H1 (cell line): Measurements from ENCODE around the gene DRD2. TPM values are rescaled to one million over a fixed set of nuclear protein-coding genes. Genes with fewer than 3 reads are reported as not detected.

Source experiments
- CTCF ChIA-PET: fragments of 300-600 bp; sonication (Branson Sonifier 250); formaldehyde crosslinking; loops from one replicate; lab custom pipeline; 2021; ENCODE audit not compliant: partially characterized antibody; lab: Charles Lee
- POLR2A ChIA-PET: fragments of 300-600 bp; sonication (Branson Sonifier 250); formaldehyde crosslinking; loops from one replicate; lab custom pipeline; 2021; ENCODE audit warnings: inconsistent platforms; ENCODE audit not compliant: partially characterized antibody; lab: Charles Lee
- DNase-seq, 2 experiments: peaks; one replicate each; pipeline versions ENCODE4 v3.0.0 to v3.0.0-alpha.2; 2010 to 2022; ENCODE audit warnings: low spot score in 2 of 2, low read depth in 1 of 2, mixed read lengths in 1 of 2
- FAIRE-seq: peaks from 2 replicates; lab custom pipeline; 2011; peaks lifted over from hg19 to GRCh38; lab: Jason Lieb, UNC
- H2AFZ ChIP-seq: 2 replicates; pipeline ENCODE4 v1.8.1; 2012; ENCODE audit warnings: low read length, inconsistent platforms
- H2AK5ac ChIP-seq: 2 replicates; pipeline ENCODE4 v1.6.1; 2013; ENCODE audit warnings: low read depth, low read length
- H2BK120ac ChIP-seq: replicated peaks from 2 replicates; pipeline ENCODE3; 2013; ENCODE audit warnings: low read depth, low read length, inconsistent platforms
- H2BK12ac ChIP-seq: 2 replicates; pipeline ENCODE4 v1.6.1; 2013; ENCODE audit warnings: low read depth, low read length
- H2BK15ac ChIP-seq: 2 replicates; pipeline ENCODE4 v1.6.1; 2013; ENCODE audit warnings: low read length
- H2BK20ac ChIP-seq: 2 replicates; pipeline ENCODE4 v1.6.1; 2013; ENCODE audit warnings: low read length
- H2BK5ac ChIP-seq: 2 replicates; pipeline ENCODE4 v1.6.1; 2013; ENCODE audit warnings: low read depth, low read length
- H3K14ac ChIP-seq: 2 replicates; pipeline ENCODE4 v1.6.1; 2013; ENCODE audit warnings: inconsistent platforms; ENCODE audit not compliant: insufficient read length
- H3K18ac ChIP-seq: 2 replicates; pipeline ENCODE4 v1.6.1; 2013; ENCODE audit warnings: low read length; ENCODE audit errors: extremely low read depth
- H3K23ac ChIP-seq: 2 replicates; pipeline ENCODE4 v1.6.1; 2013; ENCODE audit warnings: inconsistent platforms; ENCODE audit not compliant: insufficient read length
- H3K23me2 ChIP-seq: 2 replicates; pipeline ENCODE4 v1.6.1; 2013; ENCODE audit warnings: low read depth, low read length
- H3K27ac ChIP-seq: 2 replicates; pipeline ENCODE4 v1.6.1; 2011; ENCODE audit warnings: low read depth, low read length, inconsistent platforms
- H3K27me3 ChIP-seq, 4 experiments: replicated peaks in 1 of 4; 1 replicate in 1 of 4; 2 replicates in 3 of 4; pipeline versions ENCODE4 v1.6.1 to v1.8.1; 2011 to 2013; ENCODE audit warnings: low read length in 3 of 4, mild to moderate bottlenecking in 3 of 4, inconsistent platforms in 2 of 4, mixed read lengths in 2 of 4, moderate library complexity in 1 of 4; ENCODE audit not compliant: control insufficient read depth in 3 of 4, insufficient read depth in 3 of 4; ENCODE audit errors: extremely low read depth in 1 of 4
- H3K36me3 ChIP-seq, 4 experiments: 2 replicates each; pipeline versions ENCODE4 v1.6.1 to v1.8.1; 2011 to 2013; ENCODE audit warnings: mild to moderate bottlenecking in 4 of 4, low read length in 3 of 4, moderate library complexity in 2 of 4, control low read depth in 1 of 4, inconsistent platforms in 1 of 4; ENCODE audit not compliant: insufficient read depth in 4 of 4, control insufficient read depth in 2 of 4
- H3K4ac ChIP-seq: replicated peaks from 2 replicates; pipeline ENCODE3; 2013; ENCODE audit warnings: low read length, low read depth, mixed read lengths, inconsistent platforms; ENCODE audit not compliant: insufficient read length
- H3K4me1 ChIP-seq, 4 experiments: replicated peaks in 1 of 4; 1 replicate in 1 of 4; 2 replicates in 3 of 4; pipeline versions ENCODE4 v1.6.1 to v1.8.1; 2011 to 2013; ENCODE audit warnings: low read length in 3 of 4, inconsistent platforms in 2 of 4, mixed read lengths in 1 of 4; ENCODE audit not compliant: insufficient read depth in 4 of 4, control insufficient read depth in 3 of 4
- H3K4me2 ChIP-seq, 2 experiments: 2 replicates each; pipeline versions ENCODE4 v1.6.1 to v1.8.1; 2011 to 2013; ENCODE audit warnings: low read depth in 2 of 2, low read length in 2 of 2, control low read depth in 1 of 2, inconsistent platforms in 1 of 2, mild to moderate bottlenecking in 1 of 2; ENCODE audit not compliant: insufficient read depth in 1 of 2
- H3K4me3 ChIP-seq, 4 experiments: fragments of 200-600, 300-600 bp in 1 of 4; sonication (generic), shearing (Covaris generic), sonication (Bioruptor Twin) in 1 of 4; 2 replicates each; pipeline versions ENCODE4 v1.5.1 to v1.8.1; 2011 to 2016; ENCODE audit warnings: low read length in 4 of 4, low read depth in 3 of 4, control low read depth in 2 of 4, inconsistent platforms in 2 of 4, mild to moderate bottlenecking in 2 of 4, mixed read lengths in 1 of 4, moderate library complexity in 1 of 4; ENCODE audit not compliant: insufficient read depth in 2 of 4; ENCODE audit errors: extremely low read depth in 1 of 4
- H3K56ac ChIP-seq: replicated peaks from 2 replicates; pipeline ENCODE3; 2013; ENCODE audit warnings: low read depth, mild to moderate bottlenecking, mixed read lengths, low read length, inconsistent platforms; ENCODE audit not compliant: insufficient read length
- H3K79me1 ChIP-seq: 2 replicates; pipeline ENCODE4 v1.6.1; 2013; ENCODE audit warnings: low read depth, low read length, control low read depth
- H3K79me2 ChIP-seq, 2 experiments: 2 replicates each; pipeline versions ENCODE4 v1.6.1 to v1.8.1; 2012 to 2013; ENCODE audit warnings: low read length in 2 of 2, mild to moderate bottlenecking in 2 of 2, inconsistent platforms in 1 of 2; ENCODE audit not compliant: insufficient read depth in 2 of 2, control insufficient read depth in 1 of 2
- H3K9ac ChIP-seq, 4 experiments: replicated peaks in 1 of 4; 1 replicate in 1 of 4; 2 replicates in 3 of 4; pipeline versions ENCODE4 v1.6.1 to v1.8.1; 2011 to 2013; ENCODE audit warnings: low read depth in 3 of 4, low read length in 3 of 4, control low read depth in 2 of 4, mild to moderate bottlenecking in 2 of 4, moderate library complexity in 2 of 4, inconsistent platforms in 1 of 4; ENCODE audit errors: extremely low read depth in 1 of 4
- H3K9me3 ChIP-seq, 2 experiments: 2 replicates each; pipeline versions ENCODE4 v1.6.1 to v1.8.1; 2012 to 2013; ENCODE audit warnings: mild to moderate bottlenecking in 2 of 2, moderate library complexity in 2 of 2, control low read depth in 1 of 2, inconsistent platforms in 1 of 2, low read depth in 1 of 2, low read length in 1 of 2, mixed read lengths in 1 of 2; ENCODE audit not compliant: insufficient read depth in 2 of 2
- H4K20me1 ChIP-seq, 2 experiments: replicated peaks in 1 of 2; 2 replicates each; pipeline versions ENCODE3 to v1.8.1; 2011 to 2013; ENCODE audit warnings: inconsistent platforms in 2 of 2, low read length in 2 of 2, mild to moderate bottlenecking in 1 of 2; ENCODE audit not compliant: insufficient read depth in 2 of 2, control insufficient read depth in 1 of 2
- H4K5ac ChIP-seq: 2 replicates; pipeline ENCODE4 v1.6.1; 2013; ENCODE audit warnings: low read length, low read depth, mixed read lengths, inconsistent platforms; ENCODE audit not compliant: insufficient read length
- H4K8ac ChIP-seq: 2 replicates; pipeline ENCODE4 v1.8.0; 2013; ENCODE audit warnings: mild to moderate bottlenecking, moderate library complexity, low read length, inconsistent platforms; ENCODE audit not compliant: insufficient read depth; ENCODE audit errors: extremely low read depth
- H4K91ac ChIP-seq: replicated peaks from 2 replicates; pipeline ENCODE3; 2013; ENCODE audit warnings: low read length, mixed read lengths, inconsistent platforms; ENCODE audit not compliant: insufficient read length
- ASH2L ChIP-seq: fragments of 200-600, 300-600 bp; sonication (generic); IDR thresholded peaks from one replicate; pipeline ENCODE4 v1.7.1; 2017; ENCODE audit warnings: low read length
- CEBPB ChIP-seq: IDR thresholded peaks from 2 replicates; pipeline ENCODE4 v1.6.1; 2012; ENCODE audit warnings: low read depth, low read length
- CREB1 ChIP-seq: IDR thresholded peaks from 2 replicates; pipeline ENCODE4 v1.6.1; 2012; ENCODE audit warnings: inconsistent platforms
- CTBP2 ChIP-seq: IDR thresholded peaks from 2 replicates; pipeline ENCODE4 v1.7.0; 2011; ENCODE audit warnings: borderline replicate concordance, mild to moderate bottlenecking, moderate library complexity, mixed read lengths, low read length; ENCODE audit not compliant: insufficient read depth, insufficient read length
- MAFK ChIP-seq: IDR thresholded peaks from 2 replicates; pipeline ENCODE4 v1.6.1; 2012; ENCODE audit warnings: low read depth, mild to moderate bottlenecking, improper control_type of control experiment, low read length
- NRF1 ChIP-seq: IDR thresholded peaks from 2 replicates; pipeline ENCODE4 v1.6.1; 2011; ENCODE audit warnings: mild to moderate bottlenecking, low read depth, low read length, improper control_type of control experiment
- SP4 ChIP-seq: IDR thresholded peaks from 2 replicates; pipeline ENCODE4 v1.6.1; 2012; ENCODE audit warnings: low read length, inconsistent platforms
- TAF1 ChIP-seq: IDR thresholded peaks from 2 replicates; pipeline ENCODE4 v1.6.1; 2011; ENCODE audit warnings: mild to moderate bottlenecking, low read depth, low read length
- WGBS, 2 experiments: shearing (Covaris generic) in 1 of 2; methylation state at CpG; one replicate each; pipeline versions ENCODE4 v1.1.6 to v1.1.7; 2013 to 2015; ENCODE audit warnings: low lambda C conversion rate in 2 of 2, mixed read lengths in 2 of 2, inconsistent platforms in 1 of 2, low coverage in 1 of 2, missing lambda C conversion rate in 1 of 2; ENCODE audit not compliant: insufficient replicate concordance in 2 of 2, insufficient coverage in 1 of 2, insufficient read length in 1 of 2; ENCODE audit errors: extremely low coverage in 1 of 2, missing lambda C conversion rate in 1 of 2; 5-methylcytosine and 5-hydroxymethylcytosine counted together
- polyA plus RNA-seq, 7 experiments: library from polyadenylated mRNA; depleted of rRNA in 3 of 7; stranded (reverse) in 5 of 7; unstranded in 2 of 7; fragments of >200 nt in 5 of 7; fragments of 200-250 nt in 2 of 7; gene quantifications; 1 replicate in 5 of 7; 2 replicates in 1 of 7; 4 replicates in 1 of 7; pipeline versions ENCODE4 v1.2.1 to v1.2.3, GENCODE V29; 2011 to 2013; ENCODE audit warnings: missing spikeins in 2 of 7, mixed read lengths in 2 of 7
- total RNA-seq: library from RNA; stranded (reverse); fragmentation: NEBNext Ultra II Directional; extraction: Animal tissue kit (Norgen Biotek cat#: 25700); gene quantifications from 2 replicates; pipeline ENCODE4 v1.2.1, GENCODE V29; 2021
- TF ChIP-seq, protein P1 (sequence below): IDR thresholded peaks from 2 replicates; pipeline ENCODE4 v1.6.1; 2012; ENCODE audit warnings: inconsistent platforms
- TF ChIP-seq, protein P2 (sequence below): IDR thresholded peaks from 2 replicates; pipeline ENCODE4 v1.6.1; 2011; ENCODE audit warnings: low read length, improper control_type of control experiment

The DRD2 gene
- total and polyA plus RNA-seq, 2 of the 8 experiments (the other 6 are each of a cell fraction or from before 2014, with no cell fraction given) = 0.26 to 0.41 TPM

DNA sequence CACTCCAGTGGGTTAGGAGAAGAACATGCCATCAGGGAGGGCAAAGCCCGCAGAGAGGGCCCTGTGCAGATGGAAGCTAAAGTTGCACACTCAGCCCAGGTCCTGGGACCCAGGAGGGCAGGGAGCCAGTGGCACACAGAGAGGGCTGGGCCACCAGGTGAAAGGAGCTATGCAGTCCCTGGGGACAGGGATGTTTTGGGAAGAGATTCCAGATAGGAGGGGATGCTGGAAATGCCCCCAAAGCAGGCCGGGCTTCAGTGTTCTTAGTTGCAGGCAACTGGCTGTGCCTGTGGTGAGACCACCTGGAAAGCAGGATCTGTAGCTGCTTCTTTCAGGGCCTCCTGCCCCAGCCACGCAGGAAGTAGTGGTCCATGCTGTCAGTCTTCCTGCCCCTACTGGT, 68.0 kb downstream of the DRD2 start:
- CTCF ChIA-PET = interaction anchor here (0.5 to 1.3 kb wide), 4 partner anchors 13 to 117 kb away, joined by 3 to 4 read pairs (median 4); partner anchors contain the start of gene ANKK1
- TF ChIP-seq TAF1 (no peak), SP4 (no peak), CTBP2 (no peak), MAFK (no peak), ASH2L (no peak), CEBPB (no peak), NRF1 (no peak), CREB1 (no peak)
- TF ChIP-seq, protein P1, sequence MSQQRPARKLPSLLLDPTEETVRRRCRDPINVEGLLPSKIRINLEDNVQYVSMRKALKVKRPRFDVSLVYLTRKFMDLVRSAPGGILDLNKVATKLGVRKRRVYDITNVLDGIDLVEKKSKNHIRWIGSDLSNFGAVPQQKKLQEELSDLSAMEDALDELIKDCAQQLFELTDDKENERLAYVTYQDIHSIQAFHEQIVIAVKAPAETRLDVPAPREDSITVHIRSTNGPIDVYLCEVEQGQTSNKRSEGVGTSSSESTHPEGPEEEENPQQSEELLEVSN = no peak
- TF ChIP-seq, protein P2, sequence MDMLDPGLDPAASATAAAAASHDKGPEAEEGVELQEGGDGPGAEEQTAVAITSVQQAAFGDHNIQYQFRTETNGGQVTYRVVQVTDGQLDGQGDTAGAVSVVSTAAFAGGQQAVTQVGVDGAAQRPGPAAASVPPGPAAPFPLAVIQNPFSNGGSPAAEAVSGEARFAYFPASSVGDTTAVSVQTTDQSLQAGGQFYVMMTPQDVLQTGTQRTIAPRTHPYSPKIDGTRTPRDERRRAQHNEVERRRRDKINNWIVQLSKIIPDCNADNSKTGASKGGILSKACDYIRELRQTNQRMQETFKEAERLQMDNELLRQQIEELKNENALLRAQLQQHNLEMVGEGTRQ = no peak

More for the DNA sequence above, 68.0 kb downstream of the DRD2 start:
- no peak overlapping the region for H2AFZ ChIP-seq
- no peak overlapping the region for H2BK15ac ChIP-seq
- no peak overlapping the region for H4K8ac ChIP-seq
- no peaks in the 10 kb centered on the region for H3K36me3 ChIP-seq
- no peaks in the 10 kb centered on the region for H3K79me2 ChIP-seq
- no peak overlapping the region for H4K5ac ChIP-seq
- no peak for FAIRE-seq
- H4K91ac ChIP-seq = no peak overlapping the region
- H3K79me1 ChIP-seq = no peaks in the 10 kb centered on the region
- no peaks in the 10 kb centered on the region for H3K4me1 ChIP-seq
- H2BK20ac ChIP-seq = no peak overlapping the region
- H2BK120ac ChIP-seq = no peak overlapping the region
- 84% methylated on average over 3 of the region's 3 CpGs; no CpG with 5 or more reads in 1 of the 2 experiments for WGBS, 2 experiments
- H3K18ac ChIP-seq = no peak overlapping the region
- DNase-seq = no peak
- H3K27me3 ChIP-seq = no peaks in the 10 kb centered on the region
- no peak overlapping the region for H3K4me2 ChIP-seq
- no peak overlapping the region for H3K56ac ChIP-seq
- no peak overlapping the region for H3K27ac ChIP-seq
- no peaks in the 10 kb centered on the region for H4K20me1 ChIP-seq
- no peak overlapping the region for H3K23ac ChIP-seq
- H3K9ac ChIP-seq = no peak overlapping the region
- no peak overlapping the region for H2BK12ac ChIP-seq
- H3K4me3 ChIP-seq = no peak overlapping the region
- POLR2A ChIA-PET = no interaction called here
- no peak overlapping the region for H3K14ac ChIP-seq
- H2AK5ac ChIP-seq = no peak overlapping the region
- no peaks in the 10 kb centered on the region for H3K9me3 ChIP-seq
- no peak overlapping the region for H3K4ac ChIP-seq
- no peak overlapping the region for H2BK5ac ChIP-seq
- no peaks in the 10 kb centered on the region for H3K23me2 ChIP-seq
